ENCODE results near the gene GSC2. TPM values are rescaled to one million over a fixed set of nuclear protein-coding genes. Genes with fewer than 3 reads are reported as not detected.

The GSC2 gene
- total RNA-seq, 1 donor from 2014 or later: not detected

DNA sequence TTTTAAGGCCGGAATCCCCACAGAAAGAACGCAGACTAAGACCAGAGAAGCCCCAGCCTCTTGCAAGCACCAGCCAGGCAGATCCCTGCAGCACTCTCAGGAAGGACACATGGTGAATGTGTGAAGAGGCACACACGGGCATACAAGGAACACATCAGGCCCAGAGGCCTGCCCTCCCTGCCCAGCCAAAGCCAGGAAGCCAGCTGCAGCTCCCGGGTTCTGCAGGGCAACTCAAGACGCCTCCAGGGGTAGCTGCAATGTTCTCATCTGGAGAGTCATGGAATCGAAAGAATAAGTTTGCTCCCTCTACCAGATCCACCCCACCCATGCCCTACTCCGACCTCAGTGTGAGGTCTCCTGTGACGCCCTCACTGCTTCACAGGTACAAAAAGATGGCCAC, 30.1 kb downstream of the GSC2 start:
- no peak for DNase-seq

GRCh38 chr22:19118329-19118880, 31.7 kb downstream of the GSC2 start:
- DNase-seq: no peak

DNA sequence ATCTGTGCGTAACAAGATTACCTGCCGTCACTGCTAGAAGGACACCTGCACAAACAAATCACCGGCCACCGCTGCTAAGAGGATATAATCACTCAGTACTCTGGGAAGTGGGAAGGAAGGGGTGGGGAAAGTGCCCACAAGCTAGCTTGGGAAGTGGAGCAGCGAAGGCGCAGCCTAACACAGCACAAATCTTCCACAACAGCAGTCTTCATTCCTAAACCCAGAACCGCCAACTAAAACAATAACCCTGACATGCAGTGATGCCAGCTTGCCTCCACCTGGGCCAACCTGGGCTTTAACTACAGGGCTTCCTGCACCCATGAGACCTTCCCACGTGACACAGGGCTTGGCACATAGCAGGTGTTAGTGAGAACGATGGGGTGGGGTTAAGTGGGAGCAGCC, 33.0 kb downstream of the GSC2 start:
- no peak for DNase-seq

GRCh38 chr22:19115628-19116027, 34.5 kb downstream of the GSC2 start:
- no peak for DNase-seq

DNA sequence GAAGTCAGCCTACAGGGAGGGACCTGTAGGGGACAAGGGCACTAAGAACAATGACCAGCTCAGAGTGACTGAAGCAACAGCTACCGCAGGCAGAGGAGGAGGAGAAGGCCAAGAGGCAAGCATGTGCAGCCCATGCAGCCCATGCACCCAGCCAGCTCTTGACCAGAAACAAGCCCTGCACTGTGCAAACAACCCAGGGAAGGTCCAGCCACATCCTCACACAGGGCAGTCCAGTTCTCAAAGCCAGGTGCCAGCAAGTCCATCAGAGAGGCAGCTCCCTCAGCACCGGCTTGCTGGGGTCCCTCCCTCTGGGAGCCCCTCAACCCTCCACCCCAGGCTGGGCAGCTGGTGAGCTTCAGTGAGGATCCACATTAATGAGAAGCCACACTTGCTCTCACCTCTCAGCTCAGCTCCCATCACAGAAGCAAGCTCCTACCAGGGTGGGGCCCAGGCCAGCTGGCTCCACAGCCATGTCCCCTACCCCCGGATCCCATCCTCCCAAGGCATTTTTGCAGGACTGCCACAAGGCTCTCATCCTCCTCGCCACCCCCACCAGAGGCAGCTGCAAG, 35.0 kb downstream of the GSC2 start:
- peak; percentile 73 for DNase-seq

DNA sequence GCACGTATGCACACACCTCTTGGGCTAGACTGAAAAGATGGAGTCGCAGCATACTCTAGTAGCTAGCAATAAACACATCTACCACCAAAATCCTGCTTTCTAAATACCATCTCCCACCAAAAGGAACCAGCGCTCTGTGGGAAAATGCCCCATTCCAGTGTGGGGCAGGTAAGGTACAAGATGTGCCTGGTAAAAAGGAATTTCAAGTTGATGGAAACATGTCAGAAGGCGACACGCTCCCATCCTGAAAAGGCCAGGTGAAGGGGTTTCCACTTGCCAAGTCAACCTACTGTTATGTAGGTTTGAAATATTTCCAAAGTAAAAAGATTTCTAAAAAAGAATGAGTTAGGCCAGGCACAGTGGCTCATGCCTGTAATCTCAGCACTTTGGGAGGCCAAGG, 36.7 kb downstream of the GSC2 start:
- DNase-seq: no peak

GRCh38 chr22:19111584-19111983, 38.5 kb downstream of the GSC2 start:
- DNase-seq: no peak

GRCh38 chr22:19111140-19111539, 39.0 kb downstream of the GSC2 start:
- no peak for DNase-seq

GRCh38 chr22:19110646-19111045, 39.4 kb downstream of the GSC2 start:
- DNase-seq: no peak

GRCh38 chr22:19110064-19110458, 40.0 kb downstream of the GSC2 start:
- DNase-seq: no peak

DNA sequence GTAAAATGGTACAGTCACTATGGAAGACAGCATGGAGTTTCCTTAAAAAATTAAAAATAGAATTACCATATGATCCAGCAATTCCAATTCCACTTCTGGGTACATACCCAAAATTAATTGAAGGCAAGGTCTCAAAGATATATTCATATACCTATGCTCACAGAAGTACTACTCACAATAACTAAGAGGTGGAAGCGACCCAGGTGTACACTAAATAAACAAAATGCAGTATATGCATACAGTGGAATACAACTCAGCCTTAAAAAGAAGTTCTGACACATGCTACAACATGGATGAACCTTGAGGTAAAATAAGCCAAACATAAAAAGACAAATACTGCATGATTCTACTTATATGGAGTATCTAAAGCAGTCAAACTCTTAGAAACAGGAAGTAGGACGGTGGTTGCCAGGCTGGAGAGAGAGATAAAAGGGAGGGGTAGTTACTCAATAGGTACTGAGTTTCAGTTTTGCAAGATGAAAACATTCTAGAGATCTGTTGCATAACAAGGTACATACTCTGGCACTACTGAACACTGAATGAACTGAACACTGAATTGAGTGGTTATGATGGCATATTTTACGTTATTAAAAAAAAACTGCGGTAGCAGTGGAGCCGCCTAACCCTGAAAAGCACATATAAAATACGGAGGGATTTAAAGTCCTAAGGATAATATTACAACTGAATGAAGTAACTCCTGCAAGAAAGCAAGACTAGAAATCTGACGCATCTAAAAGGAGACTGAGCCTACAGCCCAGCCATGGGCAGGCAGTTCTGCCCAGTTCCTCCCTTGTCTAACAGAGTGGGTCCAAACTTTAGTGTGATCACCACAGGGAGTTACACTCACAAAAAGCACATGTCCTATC, 40.7 kb downstream of the GSC2 start:
- no peak for DNase-seq

DNA sequence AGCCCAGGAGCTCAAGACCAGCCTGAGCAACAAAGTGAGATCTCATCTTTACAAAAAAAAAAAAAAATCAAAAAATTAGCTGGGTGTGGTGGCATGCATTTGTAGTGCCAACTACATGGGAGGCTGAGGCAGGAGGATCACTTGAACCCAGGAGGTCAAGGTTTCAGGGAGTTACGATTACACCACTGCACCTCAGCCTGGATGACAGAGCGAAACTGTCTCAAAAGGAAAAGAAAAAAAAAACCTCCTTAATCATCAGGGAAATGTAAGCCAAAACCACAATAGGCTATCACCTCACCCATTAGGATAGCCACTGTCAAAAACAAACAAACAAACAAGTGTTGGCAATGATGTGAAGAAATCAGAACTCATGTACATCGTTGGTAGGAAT, 41.3 kb downstream of the GSC2 start:
- DNase-seq: no peak

DNA sequence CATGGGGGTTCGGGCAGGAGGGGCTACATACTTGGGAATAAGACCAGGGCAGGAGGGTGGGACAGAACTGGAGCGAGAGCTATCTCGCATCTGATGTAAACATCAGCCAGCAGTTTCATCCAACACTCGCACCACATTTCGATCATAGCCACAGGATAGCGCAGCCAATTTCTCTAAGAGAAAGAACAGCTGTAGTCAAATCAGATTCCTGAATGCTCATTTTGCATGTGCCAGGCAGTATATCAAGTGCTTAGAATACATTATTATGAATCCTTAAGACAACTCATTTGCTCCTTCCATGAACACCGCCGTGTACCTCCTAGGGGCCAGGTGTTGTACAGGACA, 42.4 kb downstream of the GSC2 start:
- peak; percentile 70 for DNase-seq

GRCh38 chr22:19106886-19107729, 43.0 kb downstream of the GSC2 start:
- peak; percentile 35 for DNase-seq

DNA sequence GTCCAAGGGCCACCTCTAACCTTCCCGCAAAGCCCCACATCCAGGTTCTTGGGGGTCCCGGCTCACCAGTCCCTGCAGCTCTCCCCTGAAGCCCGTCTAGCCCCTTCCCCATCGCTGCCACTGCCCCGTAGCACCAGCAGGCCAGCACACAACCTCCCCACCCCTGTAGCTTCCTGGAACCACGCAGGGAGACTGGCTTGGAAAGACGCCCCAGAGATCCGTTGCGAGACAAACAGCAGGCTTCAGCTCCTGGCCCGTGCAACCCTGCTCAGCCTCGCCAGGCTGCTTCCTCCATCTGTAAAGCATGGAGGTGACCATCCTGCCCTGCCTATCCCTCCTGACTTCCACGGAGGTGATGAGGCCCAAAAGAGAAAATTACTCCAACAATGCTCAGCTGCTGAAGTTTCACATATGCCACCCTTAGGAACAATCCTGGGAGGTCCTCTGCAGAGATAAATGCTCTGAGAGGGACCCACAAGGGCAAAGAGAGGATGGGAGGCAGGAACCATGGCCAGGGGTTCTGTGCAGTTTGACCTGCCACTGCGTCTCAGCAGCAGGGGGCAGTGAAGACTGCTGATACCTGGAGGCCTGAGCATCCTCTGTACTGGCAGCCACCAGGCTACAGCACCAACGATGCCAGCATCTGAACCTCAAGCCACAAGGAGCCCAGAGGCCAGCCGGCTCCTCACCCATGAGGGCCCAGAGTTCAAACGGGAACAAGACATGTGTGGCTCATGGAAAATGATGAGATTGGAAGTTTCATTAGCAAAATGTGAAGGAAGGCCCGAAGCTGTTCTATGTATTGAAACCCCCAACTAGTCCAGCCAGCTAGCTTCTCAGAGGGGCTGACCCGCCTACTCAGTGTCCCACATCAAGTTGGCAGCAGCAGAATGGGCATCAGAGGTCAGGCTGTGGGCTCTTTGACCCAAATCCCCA, 44.0 kb downstream of the GSC2 start:
- DNase-seq: no peak

GRCh38 chr22:19105456-19105855, 44.6 kb downstream of the GSC2 start:
- no peak for DNase-seq

DNA sequence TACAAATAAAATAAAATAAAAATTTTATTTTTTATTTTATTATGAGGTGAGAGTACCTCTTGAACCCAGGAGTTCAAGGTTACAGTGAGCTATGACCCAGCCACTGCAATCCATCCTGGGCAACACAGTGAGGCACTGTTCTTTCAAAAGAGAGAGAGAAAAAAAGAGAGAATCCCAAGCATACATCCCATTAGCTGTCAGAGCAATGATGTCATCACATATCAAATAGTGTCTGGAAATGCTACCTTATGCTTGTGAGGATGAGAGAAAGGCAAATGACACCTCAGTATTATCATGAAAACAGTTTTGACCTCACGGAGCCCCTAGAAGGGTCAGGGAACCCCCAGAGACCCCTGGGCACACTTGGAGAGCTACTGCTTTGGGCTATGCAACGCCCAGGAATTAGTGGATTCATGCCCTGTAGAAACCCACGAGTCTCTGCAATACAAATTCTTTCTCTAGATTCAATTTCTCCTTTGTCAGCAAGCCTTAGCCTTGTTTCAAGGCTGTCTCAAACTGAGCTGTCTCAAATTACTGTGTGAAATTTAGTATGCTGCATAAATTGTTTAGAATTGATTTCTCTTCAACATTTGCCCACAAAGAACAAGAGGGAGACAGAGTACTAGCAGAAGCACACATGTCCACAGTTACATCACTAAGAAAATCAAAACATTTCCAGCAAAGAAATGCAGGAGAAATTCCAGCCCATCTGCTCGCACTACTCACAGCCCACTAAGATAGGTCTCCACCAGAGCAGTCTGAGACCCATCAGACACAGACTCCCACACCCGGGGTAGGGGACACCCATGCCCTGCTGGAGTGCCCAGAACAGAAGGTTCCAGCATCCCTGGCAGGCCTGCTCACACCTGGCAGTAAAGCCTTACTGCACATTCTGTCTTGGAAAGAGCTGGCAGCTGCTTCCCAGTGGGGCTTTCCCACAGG, 45.9 kb downstream of the GSC2 start:
- DNase-seq: peak; percentile 70

- peak; percentile 81 for DNase-seq
Measured at GRCh38 chr22:19098157-19098556, 51.9 kb downstream of the GSC2 start.

GRCh38 chr22:19097518-19097917, 52.6 kb downstream of the GSC2 start:
- DNase-seq: no peak

Measured in tongue (tissue), 2 donors.